ENCODE data around the gene RSRC2.

DNA sequence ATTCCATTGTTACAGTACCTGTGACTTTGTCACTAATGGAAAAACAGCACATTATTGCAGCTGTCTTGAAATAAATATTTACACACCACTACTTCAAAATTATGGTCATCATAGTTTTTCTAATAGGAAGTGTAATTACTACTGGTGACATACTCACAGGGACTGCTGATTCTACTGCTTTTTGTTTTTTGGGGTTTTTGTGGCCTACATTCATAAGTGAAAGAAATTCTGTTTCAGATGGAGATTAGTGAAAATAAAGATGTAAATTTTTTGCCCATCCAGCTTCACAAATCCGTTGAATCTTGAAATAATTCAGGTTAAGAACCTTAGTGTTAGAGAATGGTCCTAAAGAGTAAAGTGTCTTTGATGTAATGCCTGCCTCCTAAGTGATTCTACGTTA is 17.8 kb upstream of the RSRC2 start:
- TF ChIP-seq POU2F2 (IDR thresholded peaks at IDR 0.05; ENCODE audit: low read depth, low read length), result no peak
- TF ChIP-seq POLR2A (IDR thresholded peaks at IDR 0.05; ENCODE audit: low read depth, low read length), result no peak

Measured in GM12891 (cell line).